Transverse colon (tissue), 4 donors: ENCODE measurements around the gene ANO1.

ENCODE experiments used
- CTCF ChIP-seq, 5 experiments: fragments of 200-600 bp in 3 of 5; fragments of 450-650 bp in 2 of 5; sonication (generic) in 3 of 5; IDR thresholded peaks; 1 replicate in 2 of 5; 2 replicates in 3 of 5; pipeline ENCODE4 v1.5.1; 2016 to 2017; ENCODE audit warnings: antibody characterized with exemption in 5 of 5, inconsistent platforms in 3 of 5, mild to moderate bottlenecking in 2 of 5, moderate library complexity in 1 of 5
- EP300 ChIP-seq: sonication (generic); formaldehyde crosslinking; IDR thresholded peaks from one replicate; pipeline ENCODE4 v1.6.1; 2017; ENCODE audit warnings: antibody characterized with exemption, low read depth
- POLR2AphosphoS5 ChIP-seq, 3 donors: sonication (generic); formaldehyde crosslinking; IDR thresholded peaks; one replicate each; pipeline ENCODE4 v1.6.1; 2016; ENCODE audit warnings: antibody characterized with exemption in 3 of 3

- TF ChIP-seq CTCF (IDR thresholded peaks at IDR 0.05) (no peak), POLR2AphosphoS5 (IDR thresholded peaks at IDR 0.05) (no peak), EP300 (no peak)
Measured at GRCh38 chr11:70106757-70107156, 28.6 kb downstream of the ANO1 start.
